OCI-LY3 (cell line): Measurements from ENCODE around the gene ISOC2.

Experiments
- CTCF ChIP-seq: fragments of 200-600, 300-600 bp; sonication (generic); IDR thresholded peaks from 2 replicates; pipeline ENCODE4 v1.5.1; 2014; ENCODE audit warnings: antibody characterized with exemption, low read length, low read depth
- EZH2phosphoT487 ChIP-seq: fragments of 200-600 bp; shearing (Covaris generic); IDR thresholded peaks from 2 replicates; pipeline ENCODE4 v1.6.1; 2018; ENCODE audit warnings: antibody characterized with exemption, mixed run types, low read depth

GRCh38 chr19:55439052-55439451, 22.4 kb downstream of the ISOC2 start:
- TF ChIP-seq CTCF (no peak), EZH2phosphoT487 (no peak)
